Natural killer cell (primary cell): ENCODE results near the gene EFHC1. TPM values are rescaled to one million over a fixed set of nuclear protein-coding genes. Genes with fewer than 3 reads are reported as not detected.
A peak's percentile ranks its signal among the peaks of the same experiment; 100 is the strongest.

Source experiments
- ATAC-seq, 3 donors: fragments of 150-1000 bp in 2 of 3; fragments of 200-7000 bp in 1 of 3; cut with Tn5 transposase; 1 replicate in 1 of 3; 2 replicates in 2 of 3; pipeline ENCODE4 v1.10.0; 2021; ENCODE audit warnings: mild to moderate bottlenecking in 2 of 3, moderate library complexity in 2 of 3
- DNase-seq, 2 donors: peaks; one replicate each; pipeline versions ENCODE4 v3.0.0 to v3.0.0-alpha.2; 2013 to 2021; ENCODE audit warnings: mixed read lengths in 1 of 2
- H3K27ac ChIP-seq: one replicate; pipeline ENCODE4 v1.5.1; 2013; ENCODE audit warnings: mild to moderate bottlenecking, low read length
- H3K27me3 ChIP-seq: one replicate; pipeline ENCODE4 v1.6.1; 2013; ENCODE audit warnings: low read length; ENCODE audit not compliant: control insufficient read depth, insufficient read depth
- H3K36me3 ChIP-seq: one replicate; pipeline ENCODE4 v1.6.1; 2013; ENCODE audit warnings: low read length; ENCODE audit not compliant: control insufficient read depth, insufficient read depth
- H3K4me1 ChIP-seq: one replicate; pipeline ENCODE4 v1.6.1; 2013; ENCODE audit warnings: low read length; ENCODE audit not compliant: control insufficient read depth, insufficient read depth
- H3K4me3 ChIP-seq: one replicate; pipeline ENCODE4 v1.5.1; 2013; ENCODE audit warnings: low read length
- H3K9me3 ChIP-seq: one replicate; pipeline ENCODE4 v1.6.1; 2013; ENCODE audit warnings: low read length; ENCODE audit not compliant: control insufficient read depth, insufficient read depth
- H3K27ac Mint-ChIP-seq, 2 donors: one replicate each; pipeline ENCODE4 v1.8.0; 2022; ENCODE audit warnings: mild to moderate bottlenecking in 2 of 2, mixed read lengths in 2 of 2, moderate library complexity in 1 of 2
- H3K27me3 Mint-ChIP-seq, 2 donors: one replicate each; pipeline ENCODE4 v1.8.0; 2022; ENCODE audit warnings: low read depth in 2 of 2, mixed read lengths in 2 of 2
- H3K36me3 Mint-ChIP-seq: one replicate; pipeline ENCODE4 v1.8.0; 2022; ENCODE audit warnings: mixed read lengths
- H3K4me1 Mint-ChIP-seq, 2 donors: one replicate each; pipeline ENCODE4 v1.8.0; 2022; ENCODE audit warnings: mixed read lengths in 2 of 2
- H3K4me3 Mint-ChIP-seq: one replicate; pipeline ENCODE4 v1.8.0; 2022; ENCODE audit warnings: mild to moderate bottlenecking, moderate library complexity, mixed read lengths
- H3K9me3 Mint-ChIP-seq, 2 donors: one replicate each; pipeline ENCODE4 v1.8.0; 2022; ENCODE audit warnings: mixed read lengths in 2 of 2
- CTCF ChIP-seq: fragments of 200-600 bp; IDR thresholded peaks from one replicate; pipeline ENCODE4 v1.8.0; 2022; ENCODE audit warnings: antibody characterized with exemption
- WGBS: methylation state at CpG from one replicate; pipeline ENCODE4 v1.1.7; 2013; ENCODE audit warnings: missing lambda C conversion rate; ENCODE audit not compliant: insufficient coverage; 5-methylcytosine and 5-hydroxymethylcytosine counted together
- intact Hi-C: fragments of 100-400 bp; cut with micrococcal nuclease; formaldehyde crosslinking; loops from one replicate; pipeline ENCODE4 v1.14.2; 2022
- total RNA-seq, 4 donors: library from RNA; stranded (reverse); fragments of 120-200 nt in 1 of 4; gene quantifications; one replicate each; pipeline versions ENCODE4 v1.2.3 to v1.2.4, GENCODE V29; 2013 to 2022

The EFHC1 gene
- total RNA-seq, 3 donors from 2014 or later (not counting 1 experiment from before 2014, with no cell fraction given) = 10.7 to 20.9 (median 13.7) TPM

GRCh38 chr6:52553719-52554118, 133.6 kb downstream of the EFHC1 start:
- Mint-ChIP-seq H3K9me3 (no peaks in the 10 kb centered on the region), H3K4me1 (peaks cover 61 to 72% of the 10 kb centered on the region in 2 donors), H3K36me3 (no peaks in the 10 kb centered on the region), H3K27me3 (no peaks in the 10 kb centered on the region), H3K27ac (peak overlapping the region in 1 of 2 donors; percentile 30), H3K4me3 (no peak overlapping the region)
- DNase-seq (no peak), ATAC-seq (no peak)
- no peak overlapping the region for H3K4me3 ChIP-seq
- H3K4me1 ChIP-seq = peaks cover 14% of the 10 kb centered on the region
- TF ChIP-seq CTCF = no peak
- H3K36me3 ChIP-seq = no peaks in the 10 kb centered on the region
- intact Hi-C loops = no loop called here
- H3K27me3 ChIP-seq = no peaks in the 10 kb centered on the region
- 89% methylated on average over 2 of the region's 2 CpGs for WGBS
- no peak overlapping the region for H3K27ac ChIP-seq
- no peaks in the 10 kb centered on the region for H3K9me3 ChIP-seq

GRCh38 chr6:52554684-52555280, 134.6 kb downstream of the EFHC1 start:
- DNase-seq = no peak
- Histone ChIP-seq H3K9me3 (no peaks in the 10 kb centered on the region), H3K4me3 (no peak overlapping the region), H3K36me3 (no peaks in the 10 kb centered on the region), H3K4me1 (peaks cover 14% of the 10 kb centered on the region), H3K27ac (no peak overlapping the region), H3K27me3 (no peaks in the 10 kb centered on the region)
- no peaks in the 10 kb centered on the region for H3K27me3 Mint-ChIP-seq
- H3K36me3 Mint-ChIP-seq = no peaks in the 10 kb centered on the region
- WGBS = 97% methylated on average over 6 of the region's 6 CpGs
- intact Hi-C loops = no loop called here
- peaks cover 65 to 72% of the 10 kb centered on the region in 2 donors for H3K4me1 Mint-ChIP-seq
- TF ChIP-seq CTCF = no peak
- H3K27ac Mint-ChIP-seq = no peak overlapping the region
- no peak for ATAC-seq
- no peaks in the 10 kb centered on the region for H3K9me3 Mint-ChIP-seq
- no peak overlapping the region for H3K4me3 Mint-ChIP-seq

- no peak for TF ChIP-seq CTCF
- Mint-ChIP-seq H3K4me1 (peaks cover 61 to 64% of the 10 kb centered on the region in 2 donors), H3K4me3 (no peak overlapping the region), H3K9me3 (no peaks in the 10 kb centered on the region), H3K27me3 (no peaks in the 10 kb centered on the region), H3K36me3 (no peaks in the 10 kb centered on the region), H3K27ac (no peak overlapping the region)
- H3K4me1 ChIP-seq = peaks cover 13% of the 10 kb centered on the region
- H3K27me3 ChIP-seq = no peaks in the 10 kb centered on the region
- 84% methylated on average over 3 of the region's 5 CpGs for WGBS
- ATAC-seq = no peak
- H3K27ac ChIP-seq = no peak overlapping the region
- DNase-seq = no peak
- no peaks in the 10 kb centered on the region for H3K9me3 ChIP-seq
- no peak overlapping the region for H3K4me3 ChIP-seq
- intact Hi-C loops = no loop called here
- H3K36me3 ChIP-seq = no peaks in the 10 kb centered on the region
Observed at GRCh38 chr6:52555518-52556233, 135.5 kb downstream of the EFHC1 start.
